EH (cell line): ENCODE data around the gene FLCN.
"Not testable (repeated sequence)": the region's sequence is repeated elsewhere in the genome, so short reads cannot be mapped to it uniquely, and the experiment has no call there.

ENCODE experiments used
- DNase-seq: peaks from one replicate; pipeline ENCODE4 v3.0.0-alpha.2; 2015; ENCODE audit warnings: low read depth

Gene FLCN

DNA sequence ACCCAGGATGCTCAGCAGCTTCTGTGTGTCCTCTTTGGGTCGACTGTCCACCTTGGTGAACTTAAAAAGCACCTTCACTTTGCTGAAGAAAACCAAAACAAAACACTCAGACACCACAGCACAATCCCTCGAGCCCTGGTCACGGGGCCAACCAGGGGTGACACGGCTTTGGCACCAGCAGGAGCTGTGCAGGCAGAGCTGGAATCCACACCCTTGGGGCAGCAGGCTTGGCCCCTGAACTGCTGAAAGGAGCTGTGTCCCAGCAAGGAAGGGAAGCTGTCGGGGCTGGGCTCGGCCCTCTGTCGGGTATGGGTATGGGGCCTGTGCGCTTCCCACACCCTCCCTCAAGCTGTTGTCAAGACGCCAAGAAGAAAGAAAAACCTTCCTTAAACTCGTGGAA lies 23.2 kb downstream of the FLCN start:
- no peak for DNase-seq

DNA sequence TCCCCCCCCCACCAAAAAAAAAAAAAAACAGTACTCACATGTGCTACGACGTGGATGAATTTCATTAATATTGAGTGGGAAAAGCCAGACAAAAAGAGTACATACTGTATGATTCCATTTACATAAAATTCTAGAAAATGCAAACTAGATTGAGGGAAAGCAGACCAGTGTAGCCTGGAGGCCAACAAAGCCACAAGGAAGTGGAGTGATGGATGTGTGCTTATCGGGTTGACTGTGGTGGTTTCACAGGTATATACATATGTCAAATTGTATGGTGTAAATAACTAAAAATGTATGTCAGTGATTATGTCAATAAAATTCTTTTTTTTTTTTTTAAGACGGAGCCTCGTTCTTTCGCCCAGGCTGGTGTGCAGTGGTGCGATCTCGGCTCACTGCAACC lies 29.0 kb downstream of the FLCN start:
- DNase-seq, result no peak

DNA sequence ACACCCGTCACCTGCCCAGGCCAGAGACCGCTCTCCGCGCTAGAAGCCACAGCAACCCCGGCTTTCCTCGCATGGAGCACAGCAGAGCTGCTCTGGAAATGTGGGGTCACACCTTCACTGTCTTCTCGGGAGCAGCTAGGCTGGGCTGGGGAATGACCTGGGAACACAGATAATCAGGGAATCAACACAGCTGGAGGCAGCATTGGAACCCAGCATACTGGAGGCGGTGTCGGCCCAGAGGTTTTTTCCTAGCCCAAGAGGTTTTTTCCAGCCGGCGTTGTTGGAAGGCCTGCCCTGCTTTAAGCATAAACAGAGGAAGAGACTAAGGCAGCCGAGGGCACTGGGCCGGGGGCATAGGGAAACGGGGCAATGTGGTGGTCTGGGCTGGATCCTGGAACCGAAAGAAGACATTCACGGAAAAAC lies 30.0 kb downstream of the FLCN start:
- no peak for DNase-seq

DNA sequence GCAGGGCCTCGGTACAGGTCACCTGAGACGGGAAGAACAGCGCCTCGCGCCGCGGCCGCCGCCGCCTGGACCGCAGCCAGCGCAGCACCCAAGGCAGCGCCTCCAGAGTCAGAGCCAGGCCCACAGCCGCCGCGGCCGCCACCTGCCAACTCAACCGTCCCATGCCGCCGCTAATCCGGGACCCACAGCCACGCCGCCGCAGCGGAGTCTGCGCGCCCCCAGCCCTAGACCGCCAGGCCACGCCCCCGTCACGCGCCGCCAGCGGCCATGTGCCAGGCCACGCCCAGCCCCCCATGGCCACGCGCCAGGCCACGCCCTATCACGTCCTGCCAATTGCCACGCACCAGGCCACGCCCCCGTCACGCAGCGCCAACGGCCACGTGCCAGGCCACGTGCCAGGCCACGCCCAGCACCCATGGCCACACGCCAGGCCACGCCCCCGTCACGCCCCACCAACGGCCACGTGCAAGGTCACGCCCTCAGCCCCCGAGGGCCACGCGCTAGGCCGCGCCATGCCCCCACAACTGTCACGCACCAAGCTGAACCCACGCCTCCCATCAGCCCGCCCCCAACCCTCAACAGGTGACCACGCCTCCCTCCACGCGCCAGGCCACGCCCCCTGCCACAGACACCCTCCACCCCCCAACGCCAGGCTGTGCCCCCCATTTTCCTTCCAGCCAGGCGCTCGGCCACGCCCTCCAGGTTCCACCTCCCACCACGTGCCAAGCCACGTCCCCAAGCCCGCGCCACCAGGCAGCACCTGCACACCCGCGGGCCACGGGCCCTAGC lies 30.6 kb downstream of the FLCN start, which contains the start of gene PLD6:
PLD6 (minus strand) TSS at position 210 of the 789 bp plus-strand sequence; CDS start at position 163, 47 bp downstream.
- DNase-seq, result peak; percentile 62

DNA sequence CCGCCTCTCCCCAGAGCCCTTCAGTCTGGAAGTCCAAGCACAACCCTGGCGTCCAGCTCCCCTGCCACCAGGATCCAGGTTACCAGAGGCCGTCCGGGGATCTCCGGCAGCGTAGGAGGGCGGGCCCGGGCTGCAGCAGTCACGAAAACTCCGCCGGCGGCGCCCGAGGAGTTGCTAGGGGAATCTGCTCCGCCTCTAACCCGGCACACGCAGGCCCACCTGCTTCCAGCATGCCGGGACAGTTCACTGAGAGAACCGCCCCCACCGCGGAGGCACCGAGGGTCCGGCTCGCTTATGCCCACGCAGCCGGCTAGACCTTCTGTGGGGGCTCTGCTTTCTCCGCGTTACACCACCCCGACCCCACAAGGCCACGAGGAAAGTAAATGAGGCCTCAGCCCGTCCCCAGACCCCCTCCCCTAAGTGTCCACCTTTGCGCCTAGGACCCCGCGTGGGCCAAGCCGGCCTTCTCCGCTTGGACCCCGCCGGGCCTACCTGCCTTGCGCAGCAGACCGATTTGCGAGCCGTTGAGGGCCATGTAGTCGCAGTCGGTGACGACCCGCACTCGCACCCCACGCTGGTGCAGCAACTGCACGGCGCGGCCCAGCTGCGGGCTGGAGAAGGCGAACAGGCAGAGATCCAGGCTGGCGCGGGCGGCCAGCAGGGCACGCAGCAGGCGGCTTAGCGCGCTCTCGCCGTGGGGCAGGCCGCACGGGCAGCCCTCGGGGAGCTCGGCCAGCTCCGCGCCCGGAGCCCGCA lies 31.4 kb downstream of the FLCN start:
- peak; percentile 55 for DNase-seq

DNA sequence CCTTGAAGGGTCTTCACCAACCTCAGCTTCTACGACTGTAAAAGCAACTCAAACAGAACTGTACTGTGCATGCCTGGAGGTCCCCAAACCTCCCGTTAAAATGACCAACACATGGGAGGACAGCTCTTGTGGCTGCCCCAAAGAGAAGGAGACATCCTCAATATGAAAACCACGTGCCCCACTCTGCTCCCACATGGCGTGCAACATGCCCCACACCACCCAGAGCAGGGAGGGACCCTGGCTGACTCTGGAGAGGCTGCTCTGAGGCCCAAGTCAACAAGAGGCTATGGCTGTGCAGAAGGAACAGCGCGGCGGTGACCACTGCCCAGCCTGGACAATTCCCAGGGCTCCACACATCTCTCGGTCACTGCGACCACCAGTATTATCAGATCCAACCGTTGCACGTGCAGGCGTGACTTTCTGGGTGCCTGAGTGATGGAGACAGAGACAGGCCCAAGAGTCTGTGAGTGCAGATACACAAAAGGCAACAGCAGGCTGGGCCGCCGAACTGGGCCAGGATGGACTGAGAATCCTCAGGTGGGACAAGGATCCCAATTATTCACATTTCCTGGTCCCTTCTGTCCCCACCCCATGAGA lies 32.2 kb downstream of the FLCN start:
- no peak for DNase-seq

DNA sequence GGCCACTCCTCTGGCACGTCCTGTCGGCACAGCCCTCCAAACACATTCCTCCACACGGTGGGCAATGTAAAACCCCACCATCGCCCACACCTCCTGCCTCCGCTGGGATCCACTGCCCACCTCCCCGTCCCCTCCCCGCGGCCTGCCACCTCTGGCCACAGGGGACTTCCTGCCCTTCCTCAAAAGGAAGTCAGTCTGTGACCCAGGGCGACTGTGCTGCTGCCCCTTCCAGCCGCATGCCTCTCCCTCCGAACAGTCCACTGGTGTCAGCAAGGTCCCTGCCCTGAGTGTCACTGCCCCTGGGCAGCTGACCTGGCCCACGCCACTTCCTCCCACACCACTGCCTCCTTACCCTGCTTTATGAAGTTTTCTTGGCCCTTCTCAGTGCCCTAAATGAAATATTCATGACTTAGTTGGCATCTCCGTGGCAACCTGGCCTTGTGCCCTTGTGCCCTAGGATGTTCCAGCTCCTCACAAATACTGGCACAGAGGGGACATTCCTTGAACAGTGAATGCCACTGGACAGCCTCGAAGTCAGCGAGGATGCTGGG lies 32.9 kb downstream of the FLCN start:
- DNase-seq, result no peak

DNA sequence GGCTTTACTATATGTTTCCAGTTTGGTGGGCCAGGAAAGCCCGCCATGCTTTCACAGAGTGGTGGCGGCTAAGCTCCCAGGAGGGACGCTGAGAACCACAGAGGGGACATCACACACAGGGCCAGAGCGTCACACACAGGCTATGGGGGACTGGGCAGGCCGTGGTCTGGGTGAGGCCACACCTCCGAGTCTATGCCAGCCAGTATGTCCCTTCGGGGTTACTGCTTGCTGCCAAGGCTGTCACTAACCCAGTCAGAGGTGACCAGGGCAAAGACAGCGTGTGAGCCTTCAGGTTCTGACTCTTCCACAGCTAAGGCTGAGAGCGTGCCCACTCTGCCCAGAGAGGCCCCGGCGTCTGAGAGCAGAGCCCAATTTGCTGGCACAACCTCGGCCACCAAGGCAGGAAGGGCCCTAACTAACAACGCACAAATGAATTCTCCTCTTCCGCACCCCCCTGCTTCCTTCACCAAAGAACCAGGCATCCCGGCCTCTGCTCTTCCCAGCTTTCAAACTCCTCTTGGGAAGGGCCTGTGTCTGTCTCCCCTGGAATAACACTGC lies 33.7 kb downstream of the FLCN start:
- DNase-seq, result no peak

DNA sequence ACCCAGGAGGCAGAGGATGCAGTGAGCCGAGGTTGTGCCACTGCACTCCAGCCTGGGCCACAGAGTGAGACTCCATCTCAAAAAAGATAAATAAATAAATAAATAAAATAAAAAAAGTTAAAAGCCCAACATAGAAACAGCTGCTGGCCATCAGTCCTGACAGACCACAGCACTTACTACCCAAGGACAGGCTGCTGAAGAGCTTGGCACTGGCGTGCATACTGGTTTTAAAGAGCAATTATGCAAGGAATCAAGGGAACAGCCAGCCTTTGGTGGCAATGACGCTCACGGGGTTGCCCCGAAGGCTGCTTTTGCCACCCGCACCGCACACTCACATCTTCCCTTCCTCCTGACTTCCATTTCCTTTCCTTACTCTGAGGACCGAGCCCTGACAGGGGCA lies 35.1 kb downstream of the FLCN start:
- DNase-seq, result no peak

DNA sequence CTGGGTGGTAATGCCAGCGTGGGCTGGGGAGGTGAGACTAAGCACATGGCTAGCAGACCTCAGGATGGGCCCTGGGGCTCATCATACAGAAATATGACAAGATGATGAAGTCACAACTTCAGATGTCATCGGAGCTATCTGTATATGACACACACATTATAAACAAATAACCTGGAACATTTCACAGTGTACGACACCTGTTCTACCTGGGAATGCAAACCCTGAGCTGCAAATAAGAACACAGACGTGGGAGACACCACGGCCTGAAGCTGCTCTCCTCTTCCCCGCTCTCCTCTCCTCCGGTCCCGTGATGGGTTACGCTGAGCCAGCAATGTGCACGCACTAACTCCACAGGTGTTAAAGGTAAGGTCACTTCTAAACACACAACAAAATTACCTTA lies 35.7 kb downstream of the FLCN start:
- no peak for DNase-seq

DNA sequence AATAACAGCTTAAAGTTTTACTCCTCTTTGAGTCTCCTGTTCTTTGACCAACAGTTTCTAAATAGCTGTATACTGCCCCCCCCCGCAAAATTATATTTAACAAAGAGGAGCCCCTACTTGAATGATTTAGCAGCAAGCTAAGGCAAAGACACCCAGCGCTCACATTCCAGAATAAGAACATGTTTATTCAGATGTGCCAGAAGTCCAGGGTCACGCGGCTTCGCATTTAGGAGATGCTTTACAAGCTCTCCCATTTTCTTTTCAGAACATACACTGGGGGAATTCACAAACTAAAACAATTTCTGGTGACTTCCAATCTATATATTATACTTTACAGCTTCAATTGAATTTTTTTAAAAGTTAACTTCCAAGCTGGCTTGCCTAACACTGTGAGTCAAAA lies 36.1 kb downstream of the FLCN start:
- DNase-seq, result peak; percentile 51

DNA sequence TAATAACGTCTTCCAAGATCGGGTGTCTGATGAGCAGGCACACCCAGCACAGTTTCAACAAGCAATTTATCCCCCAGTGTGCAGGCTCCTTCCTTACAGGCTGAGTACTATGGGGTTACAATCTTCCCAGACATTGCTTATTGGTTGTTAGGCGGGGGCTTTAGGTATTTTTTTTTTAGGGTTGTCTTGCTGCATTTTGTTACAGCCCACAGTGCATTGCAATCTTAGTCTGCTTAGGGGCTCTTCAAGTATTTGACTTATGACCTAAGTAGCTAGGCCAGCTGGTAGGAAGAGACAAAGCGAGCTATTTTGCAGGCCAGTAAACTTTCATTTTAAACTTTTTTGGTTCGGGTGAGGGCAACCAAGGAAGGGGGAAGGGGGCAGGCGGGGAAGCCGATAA lies 36.7 kb downstream of the FLCN start:
- no peak for DNase-seq

DNA sequence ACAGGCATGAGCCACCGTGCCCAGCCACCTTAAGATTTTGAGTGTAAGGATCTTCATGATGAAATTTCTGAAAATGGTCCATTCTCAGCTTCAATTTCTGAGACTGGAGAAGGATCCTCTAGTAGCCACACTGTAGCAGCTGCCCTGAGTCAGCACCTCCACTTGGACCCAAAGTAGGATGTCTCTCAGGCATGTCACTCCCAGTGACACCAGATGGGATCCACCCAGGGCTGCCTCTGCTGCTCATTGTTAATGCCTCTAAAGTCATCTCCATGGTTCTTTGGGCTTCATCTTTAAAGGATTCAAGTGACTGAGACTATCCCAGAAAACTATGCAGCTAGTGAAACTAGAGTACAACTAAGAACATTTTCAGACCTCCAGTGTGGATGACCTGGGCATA lies 38.7 kb downstream of the FLCN start:
- DNase-seq, result no peak

DNA sequence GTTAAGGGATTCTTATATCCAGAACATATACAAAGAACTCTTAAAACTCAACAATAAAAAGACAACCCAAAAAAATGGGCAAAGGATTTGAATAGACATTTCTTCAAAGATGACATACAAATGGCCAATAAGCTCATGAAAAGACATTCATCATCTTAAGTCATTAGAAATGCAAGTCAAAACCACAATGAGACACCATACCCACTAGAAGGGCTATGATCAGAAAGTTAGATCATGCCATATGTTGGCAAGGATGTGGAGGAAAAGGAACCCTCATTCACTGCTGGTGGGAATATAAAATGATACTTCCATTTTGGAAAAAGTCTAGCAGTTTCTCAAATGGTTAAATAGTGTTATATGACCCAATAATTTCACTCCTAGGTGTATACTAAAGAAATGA lies 40.2 kb downstream of the FLCN start:
- DNase-seq, result no peak

DNA sequence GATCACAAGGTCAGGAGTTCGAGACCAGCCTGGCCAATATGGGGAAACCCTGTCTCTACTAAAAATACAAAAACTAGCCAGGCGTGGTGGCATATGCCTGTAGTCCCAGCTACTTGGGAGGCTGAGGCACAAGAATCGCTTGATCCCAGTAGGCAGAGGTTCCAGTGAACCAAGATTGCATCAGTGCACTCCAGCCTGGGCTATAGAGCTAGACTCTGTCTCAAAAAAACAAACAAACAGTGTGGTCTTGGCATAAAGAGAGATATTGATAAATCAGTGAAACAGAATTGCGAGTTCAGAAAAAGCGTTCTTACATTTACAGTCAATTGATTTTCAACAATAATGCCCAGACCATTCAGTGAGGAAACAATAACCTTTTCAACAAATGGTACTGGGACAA lies 41.5 kb downstream of the FLCN start:
- DNase-seq, result not testable (repeated sequence)

DNA sequence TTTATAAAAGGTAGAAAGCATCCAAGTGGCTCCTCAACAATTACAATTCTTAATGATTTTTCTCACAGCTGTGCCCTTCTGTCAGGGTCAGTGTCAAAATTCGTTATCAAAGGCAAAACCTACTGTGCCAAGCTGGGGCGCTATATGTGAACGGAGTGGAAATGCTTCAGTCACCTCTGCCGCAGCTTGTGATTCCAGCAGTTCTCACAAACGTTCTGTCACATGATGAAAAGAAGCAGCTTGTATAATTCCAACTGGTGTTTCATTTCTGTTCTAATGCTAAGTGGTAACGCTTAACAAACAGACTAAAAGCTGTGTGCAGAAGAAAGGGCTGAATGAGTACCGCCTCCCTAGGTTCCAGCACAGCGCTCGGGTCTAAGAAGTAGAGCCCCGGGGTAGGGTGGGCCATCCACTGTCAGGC lies 45.0 kb downstream of the FLCN start:
- peak; percentile 40 for DNase-seq

DNA sequence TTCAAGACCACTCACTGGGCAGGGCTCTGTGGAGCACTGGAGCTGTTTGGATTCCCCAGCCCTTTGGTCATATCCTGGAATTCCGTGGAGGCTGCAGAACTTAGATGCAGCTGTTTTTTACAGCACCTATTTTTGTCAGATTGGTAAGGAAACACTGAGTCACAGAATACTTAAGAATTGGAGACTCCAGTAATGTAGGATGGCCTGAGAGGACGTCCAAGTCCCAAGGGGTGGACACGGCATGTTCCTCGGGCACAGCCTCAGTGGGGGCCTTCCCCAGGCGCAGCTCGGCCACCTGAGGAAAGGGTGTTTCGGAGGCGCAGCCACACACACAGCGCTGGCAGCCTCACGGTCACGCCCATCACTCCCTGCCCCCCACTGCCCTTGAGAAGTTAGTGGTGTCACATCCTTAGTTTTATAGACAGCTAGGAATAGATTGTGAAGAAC lies 45.6 kb downstream of the FLCN start:
- DNase-seq, result peak; percentile 94

DNA sequence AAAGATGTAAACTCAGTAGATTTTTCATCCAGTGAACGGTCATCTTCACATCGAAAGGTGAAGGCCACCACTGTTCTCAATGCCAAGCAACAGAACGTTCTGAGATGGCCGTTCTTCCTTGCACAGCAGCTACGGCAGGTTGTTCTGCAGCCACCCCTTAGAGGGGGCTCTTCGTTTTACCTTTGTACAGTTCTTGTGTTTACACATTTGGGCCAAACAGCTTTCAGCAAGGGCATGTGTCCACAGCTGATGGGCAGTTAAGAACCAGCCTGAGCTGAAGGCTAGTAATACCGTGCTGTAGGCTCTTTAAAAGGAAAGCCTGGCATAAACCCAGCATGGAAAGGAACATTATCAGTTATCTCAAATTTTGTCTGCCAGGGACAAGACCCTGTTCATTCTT lies 46.8 kb downstream of the FLCN start:
- peak; percentile 25 for DNase-seq

DNA sequence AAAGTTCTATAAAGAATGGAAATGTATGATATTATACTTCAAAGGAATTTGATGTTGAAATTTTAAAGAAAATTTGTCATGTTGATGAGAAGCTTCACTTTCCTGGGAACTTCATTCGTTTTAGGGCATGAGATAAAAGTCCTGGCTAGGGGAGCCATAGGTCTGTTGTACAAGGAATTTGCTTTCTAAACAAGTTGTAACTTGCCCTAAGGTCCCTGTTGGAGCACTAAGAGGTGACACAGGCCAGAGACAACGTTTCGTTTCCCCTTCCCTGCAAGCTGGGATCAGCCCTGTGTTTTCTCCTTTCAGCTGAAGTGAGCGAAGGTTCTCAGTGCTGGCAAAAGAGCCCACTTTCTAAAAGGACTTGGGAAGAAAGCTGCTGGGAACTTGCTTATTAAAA lies 47.4 kb downstream of the FLCN start:
- no peak for DNase-seq

DNA sequence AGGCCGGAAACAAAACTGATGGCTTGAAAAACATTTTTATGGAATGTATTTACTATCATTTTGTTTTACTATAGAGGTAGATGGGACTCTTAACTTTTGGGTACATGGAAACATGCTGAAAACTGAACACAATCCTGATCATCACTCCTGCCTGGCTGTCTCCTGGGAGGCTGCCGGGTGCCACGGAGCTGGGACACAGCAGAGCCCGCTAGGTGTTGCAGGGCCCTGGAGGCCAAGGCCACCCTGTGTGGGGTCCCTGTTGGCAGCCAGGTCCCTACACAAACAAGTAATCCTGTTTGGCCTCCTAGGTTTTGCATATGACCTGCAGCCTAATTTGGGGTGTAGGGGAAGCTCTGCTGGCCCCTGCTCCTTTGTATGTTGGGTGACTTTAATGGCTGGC lies 48.4 kb downstream of the FLCN start:
- no peak for DNase-seq

DNA sequence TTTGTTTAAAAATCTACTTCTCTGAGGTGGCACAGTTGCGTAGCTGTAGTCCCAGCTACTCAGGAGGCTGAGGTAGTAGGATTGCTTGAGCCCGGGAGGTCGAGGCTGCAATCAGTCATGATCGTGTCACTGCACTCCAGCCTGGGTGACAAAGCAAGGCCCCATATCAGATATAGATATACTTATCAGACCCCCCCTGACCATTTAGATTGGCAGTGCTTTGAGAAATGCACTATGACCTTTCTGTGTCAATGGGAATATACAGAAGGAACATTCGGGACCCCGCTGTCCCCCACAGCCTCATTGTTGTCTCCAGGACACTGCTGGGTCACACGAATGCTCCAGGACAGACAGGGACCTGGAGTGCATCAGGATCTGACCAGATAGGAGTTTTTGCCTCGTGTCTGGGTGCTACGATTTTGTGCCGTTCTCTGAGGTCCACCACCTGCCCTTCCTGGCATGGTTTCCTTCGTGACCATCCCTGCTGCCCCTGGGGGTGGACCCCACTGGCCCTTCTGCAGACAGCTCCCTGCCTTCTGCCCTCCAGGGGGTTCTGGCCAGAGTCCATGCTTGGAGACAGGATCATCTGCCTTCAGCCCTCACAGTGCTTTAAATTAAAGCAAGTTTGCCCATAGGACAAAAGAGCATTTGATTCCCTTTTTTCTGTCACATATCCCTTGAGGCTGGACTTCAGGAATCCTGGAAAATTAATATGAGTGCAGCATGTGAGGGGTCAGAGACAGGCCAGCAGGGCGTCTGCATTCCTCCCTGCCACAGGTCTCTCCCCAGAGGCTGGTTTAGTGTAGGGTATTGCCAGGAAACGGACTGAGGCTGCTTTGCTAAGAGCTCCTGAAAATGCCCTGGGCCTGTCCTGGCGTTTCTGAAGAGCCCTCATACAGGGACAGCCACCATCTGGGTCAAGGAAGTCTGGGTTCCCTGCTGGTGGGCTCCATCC lies 50.1 kb downstream of the FLCN start:
- DNase-seq, result peak; percentile 65
